HepG2 (cell line): Measurements from ENCODE around the gene CADPS2. TPM values are rescaled to one million over a fixed set of nuclear protein-coding genes. Genes with fewer than 3 reads are reported as not detected.

ENCODE experiments used
- ATAC-seq: fragments of 200-7000 bp; cut with Tn5 transposase; 3 replicates; pipeline ENCODE4 v1.9.1; 2020; ENCODE audit warnings: mild to moderate bottlenecking, moderate library complexity
- BruUV-seq: library from RNA; stranded (reverse); fragments of 400-500 nt; replicated peaks from 2 replicates; lab custom pipeline; 2021; lab: Mats Ljungman, UMichigan
- CTCF ChIA-PET: fragments of 300-600 bp; formaldehyde crosslinking; extraction: SDS; loops from one replicate; lab custom pipeline; 2021; ENCODE audit warnings: low total read pairs, inconsistent platforms, low intra/inter-chr PET ratio; lab: Yijun Ruan, JAX
- POLR2A ChIA-PET: fragments of 350-600 bp; sonication (Branson Sonifier 250); formaldehyde crosslinking; loops from one replicate; lab custom pipeline; 2020; ENCODE audit warnings: antibody characterized with exemption, inconsistent platforms; lab: Yijun Ruan, JAX
- DNase-seq: peaks from one replicate; pipeline ENCODE4 v3.0.0-alpha.2; 2015; ENCODE audit warnings: low spot score
- FAIRE-seq: peaks from 3 replicates; lab custom pipeline; 2011; peaks lifted over from hg19 to GRCh38; lab: Jason Lieb, UNC
- H2AFZ ChIP-seq: one replicate; pipeline ENCODE4 v1.6.1; 2011; ENCODE audit warnings: low read length, inconsistent platforms
- H3K27ac ChIP-seq: fragments of 300-600 bp; 3 replicates; pipeline ENCODE4 v1.8.0; 2011; ENCODE audit warnings: mixed run types, mild to moderate bottlenecking, mixed read lengths, low read length, inconsistent platforms; ENCODE audit not compliant: insufficient read depth; ENCODE audit errors: extremely low read length
- H3K27me3 ChIP-seq, 2 experiments: fragments of 200-600 bp in 1 of 2; 2 replicates in 1 of 2; 3 replicates in 1 of 2; pipeline versions ENCODE4 v1.6.0 to v1.8.0; 2011; ENCODE audit warnings: low read length in 2 of 2, mild to moderate bottlenecking in 2 of 2, moderate library complexity in 2 of 2, inconsistent platforms in 1 of 2; ENCODE audit not compliant: insufficient read depth in 2 of 2, control insufficient read depth in 1 of 2
- H3K36me3 ChIP-seq, 2 experiments: fragments of 200-600 bp in 1 of 2; replicated peaks in 1 of 2; 2 replicates in 1 of 2; 3 replicates in 1 of 2; pipeline versions ENCODE4 v1.5.1 to v1.8.0; 2011; ENCODE audit warnings: low read length in 2 of 2, inconsistent platforms in 1 of 2; ENCODE audit not compliant: insufficient read depth in 2 of 2, control insufficient read depth in 1 of 2
- H3K4me1 ChIP-seq: 2 replicates; pipeline ENCODE4 v1.5.1; 2012; ENCODE audit warnings: low read length, inconsistent platforms; ENCODE audit not compliant: insufficient read depth
- H3K4me2 ChIP-seq: 2 replicates; pipeline ENCODE4 v1.6.0; 2011; ENCODE audit warnings: low read depth, low read length, inconsistent platforms
- H3K4me3 ChIP-seq, 3 experiments: fragments of 200-600 bp in 1 of 3; sonication (generic), shearing (Covaris generic) in 1 of 3; replicated peaks in 1 of 3; 2 replicates each; pipeline ENCODE4 v1.5.1; 2011 to 2016; ENCODE audit warnings: low read length in 3 of 3, inconsistent platforms in 2 of 3, low read depth in 2 of 3, mild to moderate bottlenecking in 2 of 3, control low read depth in 1 of 3, mixed read lengths in 1 of 3; ENCODE audit not compliant: insufficient read depth in 1 of 3
- H3K79me2 ChIP-seq: one replicate; pipeline ENCODE4 v1.6.1; 2011; ENCODE audit warnings: low read length, inconsistent platforms; ENCODE audit not compliant: insufficient read depth
- H3K9ac ChIP-seq: 2 replicates; pipeline ENCODE4 v1.6.0; 2011; ENCODE audit warnings: mild to moderate bottlenecking, low read depth, low read length, inconsistent platforms; ENCODE audit not compliant: insufficient read depth
- H3K9me3 ChIP-seq: 2 replicates; pipeline ENCODE4 v1.5.1; 2012; ENCODE audit warnings: mild to moderate bottlenecking, low read length
- H4K20me1 ChIP-seq: 2 replicates; pipeline ENCODE4 v1.6.0; 2011; ENCODE audit warnings: inconsistent platforms, mild to moderate bottlenecking, low read length, moderate library complexity; ENCODE audit not compliant: insufficient read depth
- ATF7 ChIP-seq, 2 experiments: fragments of 450-650 bp in 1 of 2; sonication (generic) in 1 of 2; formaldehyde crosslinking in 1 of 2; IDR thresholded peaks; 2 replicates each; pipeline versions ENCODE4 v1.4.0 to v1.6.1; 2016 to 2020; ENCODE audit warnings: antibody characterized with exemption in 1 of 2, mild to moderate bottlenecking in 1 of 2, missing genetic modification reagents in 1 of 2
- ATRX ChIP-seq: sonication (generic); formaldehyde crosslinking; IDR thresholded peaks from 2 replicates; pipeline ENCODE4 v1.4.0; 2020; ENCODE audit warnings: missing genetic modification reagents, borderline replicate concordance
- CENPT ChIP-seq: sonication (generic); formaldehyde crosslinking; IDR thresholded peaks from 2 replicates; pipeline ENCODE4 v1.8.0; 2022; ENCODE audit warnings: low read depth, mild to moderate bottlenecking, moderate library complexity, missing genetic modification reagents
- DNMT3B ChIP-seq: conservative IDR thresholded peaks from 2 replicates; pipeline ENCODE4 v1.6.1; 2016; ENCODE audit warnings: missing biosample characterization, control low read depth
- FOXP1 ChIP-seq, 2 experiments: fragments of 450-650 bp in 1 of 2; IDR thresholded peaks; 2 replicates each; pipeline ENCODE4 v1.6.1; 2017 to 2018; ENCODE audit warnings: antibody characterized with exemption in 1 of 2
- GZF1 ChIP-seq: sonication (generic); formaldehyde crosslinking; IDR thresholded peaks from 2 replicates; pipeline ENCODE4 v1.5.1; 2020; ENCODE audit warnings: mild to moderate bottlenecking, missing genetic modification reagents
- HOXA5 ChIP-seq: sonication (generic); formaldehyde crosslinking; IDR thresholded peaks from 2 replicates; pipeline ENCODE4 v1.4.0; 2020; ENCODE audit warnings: missing genetic modification reagents
- MAFG ChIP-seq: sonication (generic); formaldehyde crosslinking; IDR thresholded peaks from 2 replicates; pipeline ENCODE4 v1.5.1; 2020; ENCODE audit warnings: mild to moderate bottlenecking, missing genetic modification reagents
- MIER2 ChIP-seq: IDR thresholded peaks from 2 replicates; pipeline ENCODE4 v1.6.1; 2016; ENCODE audit warnings: missing biosample characterization, missing genetic modification reagents
- NFIB ChIP-seq: sonication (generic); formaldehyde crosslinking; IDR thresholded peaks from 2 replicates; pipeline ENCODE4 v1.9.0; 2021; ENCODE audit warnings: missing genetic modification reagents, mild to moderate bottlenecking, borderline replicate concordance
- RORA ChIP-seq: sonication (generic); formaldehyde crosslinking; IDR thresholded peaks from 2 replicates; pipeline ENCODE4 v1.5.0; 2020; ENCODE audit warnings: mild to moderate bottlenecking, missing genetic modification reagents, moderate library complexity
- TIGD3 ChIP-seq: sonication (generic); formaldehyde crosslinking; IDR thresholded peaks from 2 replicates; pipeline ENCODE4 v1.5.1; 2020; ENCODE audit warnings: mild to moderate bottlenecking, missing genetic modification reagents, borderline replicate concordance
- ZFP82 ChIP-seq: sonication (generic); formaldehyde crosslinking; IDR thresholded peaks from 2 replicates; pipeline ENCODE4 v1.5.1; 2020; ENCODE audit warnings: mild to moderate bottlenecking, missing genetic modification reagents, borderline replicate concordance
- ZNF136 ChIP-seq: sonication (generic); formaldehyde crosslinking; IDR thresholded peaks from 2 replicates; pipeline ENCODE4 v1.8.1; 2022; ENCODE audit warnings: low read depth, mild to moderate bottlenecking, moderate library complexity, missing genetic modification reagents
- ZNF180 ChIP-seq: sonication (generic); formaldehyde crosslinking; IDR thresholded peaks from 2 replicates; pipeline ENCODE4 v1.4.0; 2020; ENCODE audit warnings: low read depth, missing genetic modification reagents, borderline replicate concordance
- ZNF629 ChIP-seq: sonication (generic); formaldehyde crosslinking; conservative IDR thresholded peaks from 2 replicates; pipeline ENCODE4 v1.5.0; 2020; ENCODE audit warnings: missing genetic modification reagents
- ZSCAN22 ChIP-seq: sonication (generic); formaldehyde crosslinking; IDR thresholded peaks from 2 replicates; pipeline ENCODE4 v1.4.0; 2020; ENCODE audit warnings: mild to moderate bottlenecking, missing genetic modification reagents
- ZSCAN25 ChIP-seq: sonication (generic); formaldehyde crosslinking; IDR thresholded peaks from 2 replicates; pipeline ENCODE4 v1.8.0; 2022; ENCODE audit warnings: mild to moderate bottlenecking, missing genetic modification reagents
- in situ Hi-C: cut with HindIII; loops from 2 replicates; pipeline ENCODE4 v1.10.0; 2017; ENCODE audit warnings: low pct_unique_long_range_greater_than_20kb; ENCODE audit not compliant: extremely low pct_ligation_motif_present
- intact Hi-C: fragments of 100-400 bp; cut with micrococcal nuclease; formaldehyde crosslinking; loops from one replicate; pipeline ENCODE4 v1.10.0; 2022; ENCODE audit not compliant: unreplicated experiment
- polyA plus RNA-seq, 8 experiments: library from polyadenylated mRNA; depleted of rRNA in 3 of 8; stranded (reverse) in 7 of 8; unstranded in 1 of 8; fragments of >200 nt; fragmentation: Illumina TruSeq in 4 of 8; extraction: Trizol in 4 of 8; gene quantifications; 2 replicates each; pipeline versions ENCODE4 v1.2.1 to v1.2.3, GENCODE V29; 2011 to 2016; ENCODE audit warnings: low read depth in 4 of 8, missing spikeins in 1 of 8, mixed read lengths in 1 of 8; ENCODE audit not compliant: insufficient read depth in 1 of 8
- total RNA-seq, 5 experiments: library from RNA; depleted of rRNA; stranded (reverse); fragments of >200 nt; fragmentation: Illumina TruSeq; extraction: Trizol; gene quantifications; 2 replicates each; pipeline ENCODE4 v1.2.3, GENCODE V29; 2016; ENCODE audit warnings: low read depth in 1 of 5

Gene CADPS2
- total and polyA plus RNA-seq, 2 of the 13 experiments (the other 11 are each of a cell fraction or from before 2014, with no cell fraction given): 17.6 to 43.8 TPM

GRCh38 chr7:122379491-122379890, 506.8 kb downstream of the CADPS2 start:
- ChIA-PET CTCF (no interaction called here), POLR2A (no interaction called here)
- no peak overlapping the region for H3K9ac ChIP-seq
- H3K4me3 ChIP-seq: no peak overlapping the region
- no peaks in the 10 kb centered on the region for H3K4me1 ChIP-seq
- H3K27ac ChIP-seq: no peak overlapping the region
- H3K36me3 ChIP-seq: no peaks in the 10 kb centered on the region
- BruUV-seq: no TSS peak
- FAIRE-seq (no peak), ATAC-seq (no peak), DNase-seq (no peak)
- H3K4me2 ChIP-seq: no peak overlapping the region
- TF ChIP-seq ATRX: no peak
- no peak for TF ChIP-seq MAFG (CRISPR knock-in tag)
- no peak for TF ChIP-seq ZNF136 (CRISPR knock-in tag)
- TF ChIP-seq HOXA5: no peak
- no peak for TF ChIP-seq TIGD3 (CRISPR knock-in tag)
- no peak for TF ChIP-seq ZSCAN22
- no peak for TF ChIP-seq ATF7 (IDR thresholded peaks at IDR 0.05)
- TF ChIP-seq ATF7 (CRISPR knock-in tag; IDR thresholded peaks at IDR 0.05): no peak
- no peak for TF ChIP-seq ZSCAN25 (CRISPR knock-in tag)
- no peak for TF ChIP-seq FOXP1 (IDR thresholded peaks at IDR 0.05)
- no peak for TF ChIP-seq FOXP1 (CRISPR knock-in tag; IDR thresholded peaks at IDR 0.05)
- TF ChIP-seq ZFP82: no peak
- TF ChIP-seq MIER2 (CRISPR knock-in tag): no peak
- TF ChIP-seq RORA (CRISPR knock-in tag): no peak
- TF ChIP-seq GZF1 (CRISPR knock-in tag): no peak
- TF ChIP-seq ZNF180 (CRISPR knock-in tag): no peak
- no peak for TF ChIP-seq CENPT
- no peak for TF ChIP-seq NFIB (CRISPR knock-in tag)
- TF ChIP-seq ZNF629 (CRISPR knock-in tag): no peak
- no peak for TF ChIP-seq DNMT3B (CRISPR knock-in tag)
- intact Hi-C loops: no loop called here
- H3K9me3 ChIP-seq: no peaks in the 10 kb centered on the region
- H4K20me1 ChIP-seq: no peaks in the 10 kb centered on the region
- no peaks in the 10 kb centered on the region for H3K27me3 ChIP-seq
- in situ Hi-C loops: no loop called here
- no peaks in the 10 kb centered on the region for H3K79me2 ChIP-seq
- no peak overlapping the region for H2AFZ ChIP-seq
